Inferior parietal cortex (tissue), 1 donor: ENCODE data around the gene DUSP2.
"Not testable (repeated sequence)": the region's sequence is repeated elsewhere in the genome, so short reads cannot be mapped to it uniquely, and the experiment has no call there.

Source experiments
- DNase-seq: peaks from one replicate; pipeline ENCODE4 v3.0.0-alpha.2; 2016; ENCODE audit errors: extremely low spot score

DUSP2 gene

DNA sequence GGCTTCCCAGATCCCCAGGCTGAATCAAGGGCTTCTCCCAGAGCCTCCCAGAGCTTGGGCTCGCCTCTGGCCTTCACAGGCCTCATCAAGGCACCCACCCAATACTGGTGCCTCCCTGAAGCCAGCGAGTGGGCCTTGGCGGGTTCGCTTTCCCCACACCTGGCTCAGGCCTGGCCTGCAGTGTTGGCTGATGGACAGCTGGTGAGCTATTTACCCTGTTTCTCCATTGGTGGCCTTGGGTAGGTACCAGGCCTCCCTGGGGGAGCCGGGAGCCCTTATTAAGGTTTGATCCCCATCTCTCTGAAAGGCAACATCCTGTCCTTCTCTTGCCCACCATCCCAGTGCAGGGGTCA lies 18.2 kb upstream of the DUSP2 start:
- DNase-seq = no peak

DNA sequence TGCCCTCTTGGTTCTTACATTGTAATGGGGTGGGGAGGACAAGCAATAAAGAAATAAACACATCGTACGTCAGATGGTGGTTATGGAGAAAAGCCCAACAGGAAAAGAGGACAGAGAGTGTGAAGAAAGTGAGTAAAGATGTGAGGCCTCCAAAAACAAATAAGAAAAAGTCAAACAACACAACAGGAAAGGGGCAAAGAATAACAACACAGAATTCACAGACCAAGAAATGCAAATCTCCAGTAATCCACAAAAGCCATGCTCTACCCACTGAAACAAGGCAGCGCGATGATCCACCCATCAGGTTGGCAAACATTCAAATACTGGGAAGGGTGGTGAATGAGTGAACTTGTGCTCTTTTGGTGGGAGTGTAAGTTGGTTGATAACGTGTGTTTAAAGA lies 16.7 kb upstream of the DUSP2 start:
- no peak for DNase-seq

DNA sequence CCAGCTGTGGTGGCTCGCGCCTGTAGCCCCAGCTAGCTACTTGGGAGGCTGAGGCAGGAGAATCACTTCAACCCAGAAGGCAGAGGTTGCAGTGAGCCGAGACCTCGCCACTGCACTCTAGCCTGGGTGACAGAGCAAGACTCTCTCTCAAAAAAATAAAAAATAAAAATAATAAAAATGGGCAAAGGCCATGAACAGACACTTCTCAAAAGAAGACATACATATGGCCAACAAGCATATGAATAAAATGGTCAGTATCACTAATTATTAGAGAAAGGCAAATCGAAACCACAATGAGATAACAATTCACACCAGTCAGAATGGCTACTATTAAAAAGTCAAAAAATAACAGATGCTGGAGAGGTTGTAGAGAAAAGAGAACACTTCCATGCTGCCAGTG lies 15.1 kb upstream of the DUSP2 start:
- DNase-seq = not testable (repeated sequence)

DNA sequence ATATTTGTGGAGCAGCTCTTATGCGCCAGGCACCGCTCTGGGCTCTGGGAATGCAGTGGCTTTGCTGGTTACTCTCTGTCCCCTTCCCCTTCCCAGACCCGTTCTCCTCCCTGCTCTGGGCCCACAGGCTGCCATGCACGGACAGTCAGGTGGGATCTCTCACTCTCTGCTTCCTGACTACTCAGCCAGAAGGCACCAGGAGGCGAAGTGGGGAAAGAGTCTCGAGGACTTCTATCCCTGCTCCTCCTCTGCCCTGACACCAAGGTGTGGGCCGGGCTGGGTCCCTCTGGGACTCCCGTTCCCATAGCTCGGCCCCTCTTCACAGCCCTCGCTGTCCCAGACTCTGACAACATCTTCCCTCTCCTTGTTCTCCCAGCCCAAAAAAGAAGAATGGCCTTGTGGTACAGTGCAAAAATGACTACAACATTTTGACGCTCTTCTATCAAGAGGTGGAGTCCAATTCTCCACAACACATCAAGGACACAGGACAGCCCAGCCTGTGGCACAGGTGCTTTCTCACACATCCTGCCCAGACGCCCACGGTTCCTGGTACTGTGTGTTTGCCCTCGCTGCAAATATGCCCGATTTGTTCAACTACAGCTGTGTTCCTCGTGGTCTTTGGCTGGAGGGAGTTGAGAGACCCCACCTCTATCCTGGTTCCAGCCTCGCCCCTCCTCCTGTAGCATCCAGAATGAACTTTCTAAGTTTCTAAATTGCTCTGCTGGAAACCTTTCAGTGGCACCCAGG lies 14.0 kb upstream of the DUSP2 start:
- DNase-seq = no peak

DNA sequence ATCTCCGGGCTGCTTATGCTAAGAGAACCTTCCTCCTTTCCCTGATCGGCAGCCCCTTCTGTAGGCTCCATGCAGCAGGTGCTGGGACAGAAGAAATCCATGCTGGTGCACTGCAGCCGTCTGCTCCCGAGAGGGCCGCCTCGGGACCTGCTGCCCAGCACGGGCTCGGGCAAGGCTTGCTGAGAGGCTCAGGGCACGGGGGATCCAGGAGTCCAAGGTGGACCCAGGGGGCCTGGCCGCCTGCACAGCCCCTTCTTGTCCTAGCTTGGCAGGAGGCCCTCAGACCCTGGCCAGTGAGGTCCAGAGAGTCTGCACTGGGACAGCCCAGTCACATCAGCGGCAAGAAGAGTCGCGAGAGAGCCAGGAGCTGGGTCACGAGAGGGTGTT lies 13.3 kb upstream of the DUSP2 start:
- no peak for DNase-seq

DNA sequence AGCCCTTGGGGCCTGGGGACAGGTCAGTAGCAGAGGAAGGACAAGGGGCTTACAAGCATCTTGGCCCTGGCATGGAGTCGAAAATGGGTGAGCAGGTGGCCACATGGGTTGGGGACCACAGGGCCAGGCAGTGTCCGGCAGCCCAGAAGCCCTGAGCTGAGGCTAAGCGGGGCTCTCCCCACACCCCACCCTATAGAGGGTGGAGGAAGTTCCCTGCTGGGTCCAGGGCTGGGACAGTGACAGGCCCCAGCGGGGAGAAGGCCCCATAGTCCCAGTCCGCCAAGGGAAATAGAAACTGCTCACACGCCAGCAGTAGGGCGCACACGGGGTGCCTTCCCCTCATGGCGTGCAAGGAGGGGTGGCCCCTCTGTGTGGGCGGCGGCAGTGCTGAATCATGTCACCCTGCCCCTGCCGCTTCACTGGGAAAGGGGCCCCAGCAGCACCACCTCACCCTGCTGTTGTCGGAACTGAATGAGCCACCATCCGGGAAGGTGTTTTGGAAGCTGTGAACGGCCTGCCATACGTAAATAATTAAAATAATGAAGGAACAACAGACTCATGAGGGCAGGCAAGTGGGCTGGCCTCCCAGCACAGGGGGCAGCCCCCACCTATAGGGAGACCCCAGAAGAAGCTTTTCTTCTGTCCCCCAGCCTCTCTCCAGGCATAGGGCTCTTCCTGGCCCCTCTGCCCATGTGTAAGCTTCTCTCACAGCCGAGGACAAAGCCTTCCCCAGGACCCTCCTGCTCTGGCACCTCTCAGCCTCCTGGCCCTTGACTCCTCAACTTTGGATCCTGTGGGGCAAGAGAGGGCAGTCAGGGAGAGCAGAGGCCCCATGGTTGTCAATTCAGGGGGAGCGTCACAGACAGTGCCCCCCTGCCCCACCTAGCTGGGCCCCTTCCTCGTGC lies 12.7 kb upstream of the DUSP2 start:
- no peak for DNase-seq

DNA sequence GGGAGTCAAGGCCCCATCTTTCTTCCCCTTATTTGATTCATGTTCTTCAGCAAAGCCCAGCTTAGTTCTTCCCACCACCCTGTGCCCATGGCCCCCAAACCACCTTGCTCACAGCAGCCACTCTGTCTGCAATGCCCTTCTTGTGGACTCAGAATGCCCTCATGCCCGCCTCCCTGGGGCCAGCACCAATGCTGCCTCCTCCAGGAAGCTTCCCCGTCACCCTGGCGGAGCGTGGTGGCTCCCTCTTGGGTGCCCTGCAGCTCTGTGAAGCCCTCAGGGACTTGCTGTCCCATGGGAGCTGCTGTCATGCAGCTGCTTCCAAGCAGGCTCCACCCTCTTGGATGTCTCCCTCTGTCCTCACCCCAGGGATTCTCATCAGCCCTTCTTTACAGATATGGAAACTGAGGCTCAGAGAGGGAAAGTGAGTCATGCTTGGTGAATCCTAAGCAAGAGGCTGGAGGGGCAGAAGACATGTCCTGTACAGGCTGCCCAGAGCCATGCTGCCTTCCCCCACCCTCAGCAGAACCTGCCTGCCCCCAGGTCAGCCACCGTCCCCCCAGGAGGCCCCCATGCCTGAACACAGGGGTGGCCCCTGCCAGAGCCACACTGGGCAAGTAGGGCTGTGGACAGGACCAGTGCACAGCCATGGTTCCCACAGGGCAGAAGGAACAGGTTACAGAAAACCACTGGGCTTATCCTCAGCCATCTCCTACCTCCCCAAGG lies 11.8 kb upstream of the DUSP2 start:
- no peak for DNase-seq

DNA sequence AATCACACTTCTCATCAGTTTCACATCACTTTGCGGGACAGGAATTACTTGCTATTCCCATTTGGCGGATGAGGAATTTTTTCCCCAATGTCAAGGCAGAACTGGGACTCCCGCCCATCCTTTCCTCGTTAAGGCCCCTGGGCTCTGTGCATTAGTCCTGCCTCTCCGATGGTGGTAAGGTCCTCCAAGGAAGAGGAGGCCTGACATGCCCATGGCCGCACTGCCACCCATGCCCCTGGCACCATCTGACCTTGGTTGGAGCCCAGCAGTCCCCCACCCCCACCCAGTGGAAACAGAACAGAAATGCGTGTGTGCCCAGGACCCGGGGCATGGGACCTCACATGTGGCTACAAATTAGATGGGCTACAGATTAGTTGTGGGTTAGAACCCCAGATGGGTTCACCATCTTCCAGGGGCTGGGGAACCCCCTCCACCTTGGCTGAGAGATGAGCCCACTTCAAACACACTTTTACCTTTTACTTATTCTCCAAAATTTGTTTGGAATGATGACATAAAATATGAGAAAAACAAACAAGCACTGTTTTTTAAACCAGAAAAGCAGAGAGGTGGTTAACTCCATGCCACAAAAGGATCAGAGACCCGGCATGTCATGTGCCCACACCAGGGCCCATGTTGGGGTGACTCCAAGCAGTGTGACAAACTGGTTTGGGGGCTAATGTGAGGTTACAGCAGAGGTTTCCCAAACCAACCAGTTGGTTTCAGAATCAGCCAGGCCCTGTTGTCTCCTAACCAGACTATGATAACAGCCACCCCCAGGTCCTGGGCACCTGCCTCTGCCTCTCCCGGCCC lies 11.0 kb upstream of the DUSP2 start:
- no peak for DNase-seq

DNA sequence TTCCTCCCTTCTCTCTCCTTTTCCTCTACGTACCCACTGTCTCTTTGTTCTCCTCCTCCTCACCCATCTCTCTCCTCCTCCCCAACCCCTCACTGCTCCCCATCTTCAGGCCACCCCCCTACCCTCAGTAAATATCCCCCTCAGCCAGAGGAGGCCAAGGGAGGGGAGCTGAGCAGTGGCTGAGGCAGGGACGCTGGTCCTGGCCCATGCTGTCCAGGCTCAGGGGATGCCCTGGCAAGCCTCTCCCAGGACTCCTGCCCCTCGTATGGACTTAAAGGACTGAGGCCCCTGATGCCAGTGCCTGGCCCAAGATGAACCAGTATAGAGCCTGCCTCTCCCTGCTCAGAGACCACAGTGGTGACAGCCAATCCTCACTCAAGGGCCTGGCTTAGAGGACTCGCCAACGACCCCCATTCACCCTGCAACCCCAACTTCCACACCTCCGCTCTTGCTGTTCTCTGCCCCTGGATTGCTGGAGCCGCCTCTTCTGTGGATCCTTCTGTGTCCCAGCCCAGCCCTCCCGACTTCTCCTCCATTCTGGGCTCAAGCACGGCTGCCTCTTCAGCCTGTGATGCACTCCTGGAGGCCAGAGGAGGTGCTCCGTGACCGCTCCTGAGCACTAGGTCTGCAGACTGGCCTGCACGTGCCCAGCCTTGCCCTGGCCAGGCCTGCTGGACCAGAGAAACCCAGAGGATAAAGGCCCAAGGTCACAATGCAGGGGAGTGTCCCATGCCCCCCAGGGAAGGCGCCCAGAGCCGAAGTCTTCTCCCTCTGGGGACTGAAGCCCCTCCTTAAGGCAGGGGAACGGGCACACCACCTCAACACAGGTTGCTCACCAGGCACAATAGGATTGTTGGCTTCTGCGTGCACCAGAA lies 9.5 kb upstream of the DUSP2 start:
- no peak for DNase-seq

DNA sequence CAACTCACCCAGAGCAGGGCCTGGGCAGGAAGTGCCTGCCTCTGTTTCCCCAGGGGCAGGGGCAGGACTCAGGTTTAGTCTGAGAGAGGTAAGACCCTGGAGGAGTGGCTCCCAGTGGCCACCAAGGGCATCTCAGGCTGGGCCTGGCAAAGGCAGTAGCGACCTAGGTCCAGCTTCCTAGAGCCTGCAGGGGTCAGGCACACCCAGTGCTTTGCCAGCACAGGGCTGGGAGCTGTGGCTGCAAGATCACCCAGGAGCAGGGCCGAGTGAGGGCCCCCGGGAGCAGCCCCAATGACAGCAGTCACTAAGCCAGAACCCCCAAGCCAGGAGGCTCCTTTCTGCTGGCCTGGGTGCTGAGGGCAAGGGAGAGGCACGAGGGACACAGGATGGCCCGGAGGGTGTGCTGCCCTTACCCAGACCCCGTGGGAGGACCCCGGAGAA lies 8.8 kb upstream of the DUSP2 start:
- DNase-seq = no peak

DNA sequence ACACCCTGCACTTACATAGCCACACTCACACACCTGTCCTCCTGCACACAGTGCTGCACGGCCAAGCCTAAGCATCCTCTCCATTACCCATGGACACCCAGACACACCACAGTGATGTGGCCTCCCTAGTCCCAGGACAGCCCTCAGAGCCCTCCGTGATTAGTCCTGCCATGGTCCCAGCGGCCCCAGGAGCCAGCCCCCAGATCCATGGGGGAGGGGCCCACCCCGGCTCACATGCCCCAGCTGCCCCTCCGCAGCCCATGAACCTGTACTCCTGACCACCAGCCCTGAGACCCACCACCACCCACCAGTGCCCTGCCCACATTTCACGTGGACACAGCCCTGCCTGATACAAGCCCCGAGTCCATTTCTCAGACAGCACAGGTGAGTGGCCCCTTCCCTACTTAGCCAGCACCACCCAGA lies 8.1 kb upstream of the DUSP2 start:
- DNase-seq = no peak

DNA sequence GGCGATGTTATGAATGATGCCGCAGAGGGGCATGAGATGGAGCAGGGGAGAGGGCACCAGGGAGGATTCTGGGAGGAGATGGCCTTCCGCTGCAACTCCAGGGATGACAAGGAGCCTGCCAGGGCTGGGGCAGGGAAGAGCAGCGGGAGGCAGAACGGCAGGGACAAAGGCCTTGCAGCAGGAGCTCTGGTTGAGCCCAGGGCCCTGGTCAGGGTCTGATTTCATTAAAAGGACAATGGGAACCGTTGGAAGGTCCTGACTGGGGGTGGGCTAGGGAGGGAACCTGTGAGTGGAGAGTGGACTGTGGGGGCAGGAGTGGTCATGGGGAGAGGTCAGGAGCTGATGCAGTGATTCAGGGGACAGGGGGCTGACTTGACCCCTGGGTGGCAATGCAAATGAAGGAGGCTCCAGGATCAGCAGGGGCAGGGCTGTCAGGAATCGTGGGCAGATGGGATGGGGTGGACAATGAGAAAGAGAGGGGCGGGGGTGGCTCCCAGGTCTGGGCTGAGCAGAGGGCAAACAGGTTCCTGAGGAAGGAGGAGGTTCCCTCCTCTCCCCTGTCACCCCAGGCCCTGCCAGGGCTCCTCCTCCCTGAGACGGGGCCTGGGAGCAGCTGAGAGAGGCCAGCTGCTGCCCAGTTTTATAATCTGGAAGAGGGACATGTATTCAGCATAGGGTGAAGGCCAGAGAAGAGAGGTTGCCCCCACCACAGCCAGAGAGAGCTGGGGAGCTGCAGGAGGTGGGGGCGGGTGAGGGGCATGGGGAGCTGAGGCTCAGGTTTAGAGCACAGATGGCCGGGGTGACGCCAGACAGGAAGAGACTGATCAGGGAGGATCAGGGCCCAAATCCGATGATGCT lies 7.3 kb upstream of the DUSP2 start:
- DNase-seq = no peak

DNA sequence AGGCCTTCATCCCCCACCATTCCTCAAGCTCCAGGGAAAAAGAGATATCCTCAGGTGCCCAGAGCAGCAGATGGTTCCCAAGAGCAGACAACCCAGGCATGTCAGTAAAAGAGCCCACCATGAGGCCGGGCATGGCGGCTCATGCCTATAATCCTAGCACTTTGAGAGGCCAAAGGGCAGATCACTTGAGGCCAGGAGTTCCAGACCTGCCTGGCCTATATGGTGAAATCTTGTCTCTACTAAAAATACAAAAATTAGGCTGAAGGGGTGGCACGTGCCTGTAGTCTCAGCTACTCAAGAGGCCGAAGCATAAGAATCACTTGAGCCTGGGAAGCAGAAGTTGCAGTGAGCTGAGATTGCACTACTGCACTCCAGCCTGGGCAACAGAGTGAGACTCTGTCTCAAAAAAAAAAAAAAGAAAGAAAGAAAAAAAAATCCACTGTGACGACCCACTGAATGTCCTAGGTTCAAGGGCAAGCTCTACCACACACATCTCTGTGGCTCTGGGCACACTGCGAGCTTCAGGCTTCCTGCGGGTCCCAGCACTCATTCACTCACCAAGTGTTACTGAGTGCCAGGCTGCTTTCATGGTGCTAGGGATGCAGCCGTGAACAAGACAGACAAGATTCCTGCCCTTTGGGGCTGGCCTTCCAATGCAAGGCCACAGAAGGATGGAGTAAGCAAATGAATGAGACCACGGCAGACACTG lies 6.5 kb upstream of the DUSP2 start:
- no peak for DNase-seq

DNA sequence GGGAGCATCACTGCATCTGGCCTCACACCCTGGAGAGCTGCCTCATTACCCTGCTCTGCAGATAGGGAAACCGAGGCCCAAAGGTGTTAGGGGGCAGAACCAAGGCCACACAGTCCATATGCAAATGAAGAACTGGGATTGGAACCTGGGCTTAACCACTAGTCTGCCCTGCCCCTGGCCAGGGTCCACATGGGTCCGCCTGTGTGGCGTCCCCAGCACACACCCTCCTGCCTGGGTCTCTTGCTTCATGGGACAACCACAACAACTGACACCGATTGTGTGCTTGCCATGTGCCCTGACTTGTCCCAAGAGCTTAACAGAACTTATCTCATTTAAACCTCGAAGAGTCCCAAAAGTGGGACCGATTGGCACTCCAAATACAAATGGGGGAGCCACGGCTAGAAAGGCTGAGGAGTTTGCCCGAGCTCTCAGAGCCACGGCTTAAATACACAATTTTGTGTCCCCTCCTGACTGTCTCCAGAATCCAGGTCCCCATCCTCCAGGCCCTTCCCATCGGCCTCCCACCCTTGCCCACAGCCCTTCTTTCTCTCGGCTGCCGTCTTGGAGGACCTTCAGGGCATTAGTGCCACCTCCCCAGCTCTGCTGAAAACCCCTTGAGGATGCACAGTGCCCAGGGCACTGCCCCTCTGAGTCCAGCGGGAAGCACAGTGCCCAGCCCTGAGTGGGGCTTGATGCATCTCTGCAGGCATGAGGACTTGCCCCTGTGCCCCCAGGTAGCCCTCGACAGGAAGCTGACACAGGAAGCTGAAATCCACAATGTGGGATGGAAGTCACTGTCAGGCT lies 5.8 kb upstream of the DUSP2 start:
- DNase-seq = no peak

DNA sequence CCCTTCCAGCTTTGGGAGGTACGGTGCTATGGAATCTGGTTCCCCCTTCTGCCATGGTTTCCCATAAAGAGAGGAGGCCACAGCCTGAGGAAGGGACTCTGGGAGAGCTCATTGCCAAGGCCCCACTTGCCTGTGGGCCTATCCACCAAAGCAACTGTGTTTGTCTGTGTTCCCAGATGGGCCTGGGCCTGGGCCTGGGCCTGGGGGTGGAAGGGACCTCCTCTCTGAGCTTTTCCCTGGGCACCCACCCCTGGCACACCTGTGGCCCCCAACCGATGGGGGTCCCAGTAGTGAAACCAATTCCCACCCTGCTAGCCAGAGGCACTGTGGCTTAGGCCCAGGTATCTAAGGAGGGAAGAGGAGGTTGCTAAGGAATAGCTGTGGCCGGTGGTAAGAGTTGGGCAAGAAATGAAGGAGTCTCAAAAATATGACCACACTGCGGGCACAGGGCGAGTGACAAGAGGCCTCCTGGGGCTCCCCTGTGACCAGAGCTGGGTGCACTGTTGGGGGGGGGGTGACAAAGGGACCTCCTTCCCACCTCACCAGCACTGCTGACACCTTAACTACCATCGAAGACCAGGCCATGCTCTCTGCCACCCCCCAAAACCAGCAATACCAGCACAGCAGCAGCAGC lies 4.9 kb upstream of the DUSP2 start:
- no peak for DNase-seq

DNA sequence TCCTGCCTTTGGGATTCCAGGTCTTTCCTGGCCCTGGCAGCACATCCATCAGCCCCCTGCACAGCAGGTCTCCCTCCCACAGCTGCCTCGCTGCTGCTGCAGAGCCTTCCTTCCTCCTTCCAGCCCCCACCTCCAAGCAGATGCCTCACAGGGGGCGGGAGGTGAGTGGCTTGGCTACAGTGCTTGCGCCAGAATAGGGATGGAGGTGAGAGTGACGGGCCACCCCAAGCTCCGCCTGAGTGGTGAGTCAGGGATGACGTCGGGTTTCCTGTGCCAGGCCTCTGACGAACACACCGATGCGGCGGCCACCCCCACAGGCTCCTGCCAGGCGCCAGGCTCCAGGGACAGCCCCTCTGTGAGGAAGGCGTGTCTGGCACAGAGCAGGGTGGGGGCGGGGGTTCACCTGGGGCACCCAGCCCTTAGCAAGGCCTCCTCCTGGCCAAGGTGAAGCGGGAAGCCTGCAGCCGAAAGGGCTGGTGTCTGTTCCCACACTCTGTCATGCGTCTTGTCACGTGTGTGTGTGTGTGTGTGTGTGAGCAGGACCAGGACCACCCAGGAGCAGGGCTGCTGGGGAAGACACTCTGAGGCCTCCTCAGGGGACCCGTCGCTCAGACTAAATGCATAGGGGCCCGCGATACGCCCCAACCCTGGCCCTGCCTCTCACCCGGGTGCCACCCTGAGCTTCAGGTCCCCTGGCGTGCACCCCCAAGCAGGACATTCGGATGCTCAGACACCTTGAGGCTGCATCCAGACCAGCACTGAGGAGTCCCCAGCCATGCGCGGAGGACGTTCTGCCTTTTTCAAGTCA lies 3.4 kb upstream of the DUSP2 start:
- no peak for DNase-seq
